ENCODE measurements around the gene CHST10. TPM values are rescaled to one million over a fixed set of nuclear protein-coding genes. Genes with fewer than 3 reads are reported as not detected.

CHST10 gene
- total RNA-seq, 1 experiment from 2014 or later: not detected

DNA sequence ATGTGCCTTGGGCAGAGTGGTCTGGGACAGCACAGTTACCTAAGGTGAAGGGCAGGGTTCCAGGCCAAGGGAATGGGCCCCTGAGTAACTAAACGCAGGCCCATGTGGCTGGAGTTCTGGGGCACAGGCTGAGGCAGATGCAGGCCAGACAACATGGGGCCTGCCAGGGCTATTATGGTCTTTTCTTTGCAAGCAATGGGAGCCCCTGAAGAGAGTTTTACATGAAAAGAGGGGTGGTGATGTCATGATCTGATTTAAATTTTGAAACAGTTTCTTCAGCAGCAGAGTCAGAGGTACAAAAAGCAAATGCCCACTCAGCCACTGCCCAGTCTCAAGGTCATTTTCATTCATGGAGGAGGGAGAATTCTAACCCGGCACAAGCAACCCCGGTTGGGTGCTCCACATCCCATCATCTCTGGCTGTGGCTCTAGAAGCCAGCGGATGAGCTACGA, 5.6 kb downstream of the CHST10 start:
- intact Hi-C loops (cut with micrococcal nuclease; ENCODE audit: unreplicated experiment): no loop called here
- no peak overlapping the region for H2AFZ ChIP-seq
- H3F3A ChIP-seq (ENCODE audit: insufficient read depth, low read depth): no peaks in the 10 kb centered on the region
- no peaks in the 10 kb centered on the region for H3K36me3 ChIP-seq (ENCODE audit: low read depth)
- H3K4me2 ChIP-seq: no peak overlapping the region
- TF ChIP-seq, protein P1, sequence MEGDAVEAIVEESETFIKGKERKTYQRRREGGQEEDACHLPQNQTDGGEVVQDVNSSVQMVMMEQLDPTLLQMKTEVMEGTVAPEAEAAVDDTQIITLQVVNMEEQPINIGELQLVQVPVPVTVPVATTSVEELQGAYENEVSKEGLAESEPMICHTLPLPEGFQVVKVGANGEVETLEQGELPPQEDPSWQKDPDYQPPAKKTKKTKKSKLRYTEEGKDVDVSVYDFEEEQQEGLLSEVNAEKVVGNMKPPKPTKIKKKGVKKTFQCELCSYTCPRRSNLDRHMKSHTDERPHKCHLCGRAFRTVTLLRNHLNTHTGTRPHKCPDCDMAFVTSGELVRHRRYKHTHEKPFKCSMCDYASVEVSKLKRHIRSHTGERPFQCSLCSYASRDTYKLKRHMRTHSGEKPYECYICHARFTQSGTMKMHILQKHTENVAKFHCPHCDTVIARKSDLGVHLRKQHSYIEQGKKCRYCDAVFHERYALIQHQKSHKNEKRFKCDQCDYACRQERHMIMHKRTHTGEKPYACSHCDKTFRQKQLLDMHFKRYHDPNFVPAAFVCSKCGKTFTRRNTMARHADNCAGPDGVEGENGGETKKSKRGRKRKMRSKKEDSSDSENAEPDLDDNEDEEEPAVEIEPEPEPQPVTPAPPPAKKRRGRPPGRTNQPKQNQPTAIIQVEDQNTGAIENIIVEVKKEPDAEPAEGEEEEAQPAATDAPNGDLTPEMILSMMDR (conservative IDR thresholded peaks at IDR 0.05): no peak
- ChIA-PET POLR2A (ENCODE audit: unreplicated experiment) (no interaction called here), CTCF (no interaction called here)
- no peak overlapping the region for H3K4me3 ChIP-seq
- no peaks in the 10 kb centered on the region for H3K4me1 ChIP-seq (replicated peaks; ENCODE audit: insufficient read depth)
- H3K79me2 ChIP-seq (ENCODE audit: low read depth): no peaks in the 10 kb centered on the region
- no peaks in the 10 kb centered on the region for H4K20me1 ChIP-seq (ENCODE audit: insufficient read depth)
- H3K27me3 ChIP-seq (ENCODE audit: insufficient read depth, low read depth): peaks cover 96% of the 10 kb centered on the region
- BruUV-seq (replicated peaks): no TSS peak
- no peaks in the 10 kb centered on the region for H3K9me3 ChIP-seq (ENCODE audit: insufficient read depth, low read depth)
- H3K27ac ChIP-seq: no peak overlapping the region
- no peaks in the 10 kb centered on the region for H3K9me2 ChIP-seq (ENCODE audit: insufficient read depth)
- no peak for DNase-seq

DNA sequence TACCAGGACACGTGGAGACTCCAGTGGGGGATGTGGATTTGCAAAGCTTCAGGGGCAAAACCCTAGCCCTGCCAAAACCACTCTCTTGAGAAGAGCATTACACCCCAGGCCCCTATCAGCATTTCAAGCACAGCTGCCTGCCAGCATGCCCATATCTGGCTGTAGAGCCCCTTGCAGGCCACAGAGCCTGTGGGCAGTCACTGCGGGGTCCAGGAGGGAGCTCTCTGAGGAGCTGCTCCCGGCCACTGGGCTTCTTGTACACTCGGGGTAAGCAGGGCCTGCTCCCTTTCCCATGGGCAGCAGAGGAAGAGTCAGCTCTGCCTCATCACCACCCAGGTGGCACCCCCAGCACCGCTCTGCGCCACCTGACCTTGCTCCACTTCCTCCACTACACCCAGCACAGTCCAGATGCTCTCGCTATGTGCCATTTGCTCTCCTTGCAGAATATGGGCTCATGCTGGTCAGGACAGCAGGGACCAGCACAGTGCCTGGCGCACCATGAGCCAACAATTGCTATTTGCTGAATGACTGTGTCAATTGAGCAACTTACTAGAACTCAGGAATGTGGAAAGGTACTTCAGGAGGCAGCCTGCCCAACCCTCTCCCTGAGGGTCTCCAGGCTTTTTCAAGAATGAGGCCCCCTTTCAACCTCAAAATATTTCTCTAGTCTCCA, 7.4 kb downstream of the CHST10 start:
- Histone ChIP-seq H3K27ac (no peak overlapping the region), H3K27me3 (ENCODE audit: insufficient read depth, low read depth) (peaks cover 96% of the 10 kb centered on the region), H4K20me1 (ENCODE audit: insufficient read depth) (no peaks in the 10 kb centered on the region), H3K9me2 (ENCODE audit: insufficient read depth) (no peaks in the 10 kb centered on the region), H3K4me1 (replicated peaks; ENCODE audit: insufficient read depth) (no peaks in the 10 kb centered on the region), H3K4me2 (no peak overlapping the region), H3K79me2 (ENCODE audit: low read depth) (no peaks in the 10 kb centered on the region), H3F3A (ENCODE audit: insufficient read depth, low read depth) (no peaks in the 10 kb centered on the region), H3K9me3 (ENCODE audit: insufficient read depth, low read depth) (no peaks in the 10 kb centered on the region), H2AFZ (no peak overlapping the region), H3K4me3 (no peak overlapping the region), H3K36me3 (ENCODE audit: low read depth) (no peaks in the 10 kb centered on the region)
- TF ChIP-seq EZH2 (IDR thresholded peaks at IDR 0.05; ENCODE audit: low read depth): no peak
- TF ChIP-seq, protein P1 (conservative IDR thresholded peaks at IDR 0.05): no peak
- no TSS peak for BruUV-seq (replicated peaks)
- POLR2A ChIA-PET (ENCODE audit: unreplicated experiment): no interaction called here
- CTCF ChIA-PET: no interaction called here
- DNase-seq: no peak
- intact Hi-C loops (cut with micrococcal nuclease; ENCODE audit: unreplicated experiment): no loop called here

DNA sequence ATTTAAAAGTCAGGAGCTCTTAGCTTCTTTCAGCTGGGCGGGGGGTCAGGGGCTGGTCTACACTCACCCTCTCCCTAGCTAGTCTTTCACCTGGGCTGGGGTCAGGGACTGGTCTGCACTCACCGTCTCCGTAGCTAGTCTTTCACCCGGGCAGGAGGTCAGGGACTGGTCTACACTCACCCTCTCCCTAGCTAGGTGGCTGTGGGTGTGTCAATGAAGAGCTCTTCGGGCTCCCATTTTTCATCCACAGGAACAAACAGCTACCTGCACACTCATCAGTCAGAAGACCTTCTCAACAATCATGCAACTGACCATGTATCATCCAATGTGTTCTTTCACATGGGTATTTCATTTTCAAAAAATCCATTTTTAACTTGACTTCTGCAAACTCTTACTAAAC, 8.0 kb downstream of the CHST10 start:
- Histone ChIP-seq H4K20me1 (ENCODE audit: insufficient read depth) (no peaks in the 10 kb centered on the region), H3K4me1 (replicated peaks; ENCODE audit: insufficient read depth) (no peaks in the 10 kb centered on the region), H3K4me2 (no peak overlapping the region), H3K9me3 (ENCODE audit: insufficient read depth, low read depth) (no peaks in the 10 kb centered on the region), H3K9me2 (ENCODE audit: insufficient read depth) (no peaks in the 10 kb centered on the region), H3K79me2 (ENCODE audit: low read depth) (no peaks in the 10 kb centered on the region), H3K4me3 (no peak overlapping the region), H3K27me3 (ENCODE audit: insufficient read depth, low read depth) (peaks cover 97% of the 10 kb centered on the region), H2AFZ (no peak overlapping the region), H3K27ac (no peak overlapping the region), H3F3A (ENCODE audit: insufficient read depth, low read depth) (no peaks in the 10 kb centered on the region), H3K36me3 (ENCODE audit: low read depth) (no peaks in the 10 kb centered on the region)
- ChIA-PET CTCF (no interaction called here), POLR2A (ENCODE audit: unreplicated experiment) (no interaction called here)
- no peak for DNase-seq
- intact Hi-C loops (cut with micrococcal nuclease; ENCODE audit: unreplicated experiment): no loop called here
- TF ChIP-seq, protein P1 (conservative IDR thresholded peaks at IDR 0.05): no peak
- no peak for TF ChIP-seq EZH2 (IDR thresholded peaks at IDR 0.05; ENCODE audit: low read depth)
- no TSS peak for BruUV-seq (replicated peaks)
